GM21447 (cell line): ENCODE measurements around the gene RPL12.
A peak's percentile ranks its signal among the peaks of the same experiment; 100 is the strongest.

Experiments
- ATAC-seq: cut with Tn5 transposase; IDR thresholded peaks from one replicate; pipeline ENCODE4 v1.9.1; 2021; ENCODE audit not compliant: unreplicated experiment

The RPL12 gene

GRCh38 chr9:127450830-127451607 is at the start of gene RPL12, which contains the start of gene LRSAM1:
Gene RPL12 (minus strand): TSS chr9:127451406. CDS start chr9:127451317, 89 bp downstream.
Gene LRSAM1 (plus strand): TSS chr9:127451510. CDS start chr9:127454528, 3,018 bp downstream.
- peak; percentile 64 for ATAC-seq

- ATAC-seq: no peak
Observed at GRCh38 chr9:127500862-127501261, 49.7 kb upstream of the RPL12 start.

GRCh38 chr9:127500399-127500798 is 49.2 kb upstream of the RPL12 start:
- no peak for ATAC-seq

GRCh38 chr9:127498298-127498697 is 47.1 kb upstream of the RPL12 start:
- no peak for ATAC-seq

- no peak for ATAC-seq
Observed at GRCh38 chr9:127497656-127498290, 46.6 kb upstream of the RPL12 start.

GRCh38 chr9:127496974-127497373 is 45.8 kb upstream of the RPL12 start:
- no peak for ATAC-seq

GRCh38 chr9:127495884-127496555 is 44.8 kb upstream of the RPL12 start:
- ATAC-seq: no peak

- ATAC-seq: no peak
Observed at GRCh38 chr9:127494304-127494702, 43.1 kb upstream of the RPL12 start.

- ATAC-seq: no peak
Observed at GRCh38 chr9:127493592-127494303, 42.5 kb upstream of the RPL12 start.

- no peak for ATAC-seq
Observed at GRCh38 chr9:127492616-127493015, 41.4 kb upstream of the RPL12 start.

GRCh38 chr9:127491516-127491915 is 40.3 kb upstream of the RPL12 start:
- no peak for ATAC-seq

GRCh38 chr9:127490535-127491230 is 39.5 kb upstream of the RPL12 start:
- ATAC-seq: no peak

- ATAC-seq: no peak
Observed at GRCh38 chr9:127489471-127490115, 38.4 kb upstream of the RPL12 start.

GRCh38 chr9:127488946-127489345 is 37.7 kb upstream of the RPL12 start:
- no peak for ATAC-seq

- no peak for ATAC-seq
Observed at GRCh38 chr9:127485995-127486394, 34.8 kb upstream of the RPL12 start.

GRCh38 chr9:127482662-127483061 is 31.5 kb upstream of the RPL12 start:
- ATAC-seq: no peak

GRCh38 chr9:127479507-127480081 is 28.4 kb upstream of the RPL12 start:
- ATAC-seq: no peak

- no peak for ATAC-seq
Observed at GRCh38 chr9:127474592-127474991, 23.4 kb upstream of the RPL12 start.

- ATAC-seq: no peak
Observed at GRCh38 chr9:127473932-127474331, 22.7 kb upstream of the RPL12 start.

- ATAC-seq: no peak
Observed at GRCh38 chr9:127473501-127473900, 22.3 kb upstream of the RPL12 start.
